Epidermal melanocyte (primary cell): ENCODE measurements around the gene SAMD5.
"Not testable (repeated sequence)": the region's sequence is repeated elsewhere in the genome, so short reads cannot be mapped to it uniquely, and the experiment has no call there.

Experiments
- DNase-seq: peaks from one replicate; pipeline ENCODE4 v3.0.0; 2011; ENCODE audit warnings: low spot score; ENCODE audit not compliant: insufficient read length

The SAMD5 gene

DNA sequence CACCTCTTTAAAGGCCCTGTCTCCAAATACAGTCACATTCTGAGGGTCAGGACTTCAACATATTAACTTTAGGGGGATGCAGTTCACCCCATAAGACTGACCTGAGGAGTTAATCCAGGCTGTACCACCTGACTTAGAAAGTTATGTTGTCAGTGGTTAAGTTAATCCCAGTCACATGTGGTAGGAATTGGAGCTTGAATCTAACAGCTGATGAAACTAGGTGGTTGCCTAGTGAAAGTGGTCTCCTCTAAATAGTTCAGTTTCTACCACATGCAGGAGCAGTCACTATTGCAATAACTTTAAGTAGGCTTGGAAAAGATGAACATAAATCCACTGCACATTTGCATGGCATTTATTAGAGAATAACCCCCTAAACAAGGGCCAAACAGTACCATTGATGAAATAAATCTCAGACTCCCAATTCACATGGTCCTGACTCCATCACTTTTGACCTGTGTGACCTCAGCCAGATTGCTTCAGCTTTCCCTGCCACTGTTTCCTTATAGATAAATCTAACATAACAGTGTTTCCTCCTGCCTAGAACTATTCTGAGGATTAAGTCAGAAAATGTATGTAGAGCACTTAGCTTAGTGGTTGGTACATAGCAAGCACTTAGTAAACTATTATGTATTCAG lies 20.1 kb downstream of the SAMD5 start:
- DNase-seq, result no peak

DNA sequence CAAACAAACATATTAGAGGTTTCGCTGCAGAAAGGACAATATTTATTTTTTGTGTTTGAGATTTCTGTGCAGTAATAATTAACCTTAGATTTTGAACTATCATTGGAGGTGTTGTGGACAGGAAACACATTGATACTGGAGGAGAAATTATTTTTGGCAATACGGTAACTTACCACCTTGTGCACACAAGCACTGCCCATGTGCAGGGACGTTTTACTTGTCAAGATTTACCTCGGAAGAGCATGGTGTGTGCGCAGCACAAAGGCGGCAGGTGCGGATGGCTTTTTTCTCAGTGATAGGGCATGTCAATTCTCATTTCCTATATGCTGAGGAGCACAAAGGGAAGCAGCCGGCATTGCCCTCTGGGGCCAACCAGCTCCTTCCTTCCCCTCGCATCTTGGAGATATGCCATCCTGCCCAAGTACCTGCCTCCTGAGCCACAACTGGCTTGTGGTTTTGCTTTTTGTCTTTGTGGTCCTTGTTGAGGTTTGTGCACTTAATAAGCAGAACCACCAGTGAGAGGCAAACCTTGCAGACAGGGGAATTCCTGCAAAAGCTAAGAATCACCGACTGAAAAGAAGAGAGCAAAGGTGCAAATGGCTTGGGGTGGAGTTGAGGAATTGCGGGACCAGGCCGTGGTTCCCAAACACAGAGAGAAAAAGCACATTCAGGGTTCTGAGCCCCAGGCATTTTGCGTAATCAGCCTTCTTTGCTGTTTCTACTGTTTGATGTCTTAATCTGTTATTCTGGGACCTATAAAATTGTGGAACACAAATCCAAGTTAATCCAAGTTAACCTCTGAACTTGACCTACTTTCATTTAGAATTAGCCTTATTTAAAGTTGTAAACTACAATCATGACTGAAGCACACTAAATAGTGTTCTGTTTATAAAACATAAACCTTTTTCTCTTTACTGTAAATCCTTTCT lies 21.9 kb downstream of the SAMD5 start:
- no peak for DNase-seq

DNA sequence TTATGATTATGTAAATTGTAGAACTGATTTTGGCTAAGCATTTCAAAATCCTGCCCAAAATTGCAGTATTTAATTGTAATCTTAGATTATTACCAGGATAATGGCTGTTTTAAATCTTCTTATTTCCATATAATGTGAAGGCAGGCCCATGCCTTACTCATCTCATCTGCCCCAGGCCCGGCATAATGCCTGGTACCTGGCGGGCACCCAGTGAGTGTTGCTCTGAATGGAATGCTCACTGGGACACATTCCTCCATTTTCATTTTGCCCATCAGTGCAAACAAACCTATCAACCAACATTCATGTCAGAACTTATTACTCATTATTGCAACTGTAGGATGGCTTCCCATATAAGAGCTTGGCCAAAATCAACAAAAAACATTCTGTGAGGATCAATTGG lies 22.8 kb downstream of the SAMD5 start:
- DNase-seq, result no peak

DNA sequence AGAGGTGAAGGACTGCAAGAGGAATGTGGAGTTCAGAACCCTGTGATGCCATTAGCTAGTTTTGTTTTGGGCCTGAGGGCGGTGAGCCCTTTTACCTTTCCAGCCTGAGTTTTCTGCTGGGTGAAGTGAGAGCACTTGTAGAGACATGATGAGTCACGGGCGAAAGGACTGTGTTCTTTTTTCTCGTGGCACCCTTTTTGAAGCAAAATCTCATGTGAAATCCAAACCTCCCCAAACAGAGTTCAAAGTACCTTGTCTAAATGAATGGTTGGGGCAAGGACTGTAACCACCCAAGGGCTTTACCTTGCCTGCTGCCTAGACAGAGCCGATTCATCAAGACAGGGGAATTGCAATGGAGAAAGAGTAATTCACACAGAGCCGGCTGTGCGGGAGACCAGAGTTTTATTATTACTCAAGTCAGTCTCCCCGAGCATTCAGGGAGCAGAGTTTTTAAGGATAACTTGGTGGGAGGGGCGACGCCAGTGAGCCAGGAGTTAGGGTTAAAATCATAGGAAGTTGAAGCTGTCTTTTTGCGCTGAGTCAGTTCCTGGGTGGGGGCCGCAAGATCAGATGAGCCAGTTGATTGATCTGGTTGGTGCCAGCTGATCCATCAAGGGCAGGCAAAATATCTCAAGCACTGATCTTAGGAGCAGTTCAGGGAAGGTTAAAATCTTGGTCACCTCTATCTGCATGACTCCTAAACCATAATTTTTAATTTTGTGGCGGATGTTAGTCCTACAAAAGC lies 25.8 kb downstream of the SAMD5 start:
- DNase-seq, result no peak

DNA sequence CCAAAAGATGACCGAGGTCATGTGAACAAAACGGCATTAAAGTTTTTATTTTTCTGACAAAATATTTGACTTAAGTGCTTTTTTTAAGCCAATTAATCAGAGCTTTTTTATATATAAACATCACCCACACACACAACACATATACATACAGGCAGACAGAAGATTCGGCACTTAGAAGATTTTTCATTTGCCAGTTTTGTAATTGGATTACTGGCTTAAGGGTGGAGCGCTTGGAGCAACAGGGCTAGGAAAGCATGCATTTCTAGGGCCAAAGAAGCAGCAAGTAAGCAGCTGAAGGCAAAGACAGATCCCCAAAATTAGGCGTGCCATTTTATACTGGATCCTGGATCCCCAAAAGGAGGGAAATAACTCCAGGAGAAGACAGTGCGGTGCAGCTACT lies 30.3 kb downstream of the SAMD5 start:
- DNase-seq, result no peak

DNA sequence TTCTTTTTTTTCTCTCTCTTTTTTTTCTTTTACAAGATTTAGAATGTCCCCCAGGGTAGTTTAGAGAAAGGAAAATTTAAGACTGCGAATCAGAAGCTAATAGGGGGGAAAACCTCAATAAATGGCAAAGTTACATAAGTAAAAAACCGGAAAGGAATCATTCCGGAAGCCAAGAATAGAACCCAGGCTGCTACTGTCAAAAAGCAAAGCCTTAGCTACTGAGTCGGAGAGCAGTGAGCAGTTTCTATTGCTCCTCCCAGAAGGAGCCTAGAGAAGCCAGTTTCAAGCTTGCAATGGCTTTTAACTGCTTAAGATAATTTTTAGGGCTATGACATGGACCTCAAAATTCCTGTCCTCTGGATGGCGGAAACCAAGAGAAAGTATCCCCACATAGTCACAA lies 31.6 kb downstream of the SAMD5 start:
- no peak for DNase-seq

DNA sequence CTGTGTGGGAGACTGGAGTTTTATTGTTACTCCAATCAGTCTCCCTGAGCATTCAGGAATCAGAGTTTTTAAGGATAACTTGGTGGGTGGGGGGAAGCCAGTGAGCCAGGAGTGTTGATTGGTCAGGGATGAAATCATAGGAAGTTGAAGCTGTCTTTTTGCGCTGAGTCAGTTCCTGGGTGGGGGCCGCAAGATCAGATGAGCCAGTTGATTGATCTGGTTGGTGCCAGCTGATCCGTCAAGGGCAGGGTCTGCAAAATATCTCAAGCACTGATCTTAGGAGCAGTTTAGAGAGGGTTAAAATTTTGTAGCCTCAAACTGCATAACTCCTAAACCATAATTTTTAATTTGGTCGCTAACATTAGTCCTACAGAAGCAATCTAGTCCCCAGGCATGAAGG lies 33.9 kb downstream of the SAMD5 start:
- not testable (repeated sequence) for DNase-seq

DNA sequence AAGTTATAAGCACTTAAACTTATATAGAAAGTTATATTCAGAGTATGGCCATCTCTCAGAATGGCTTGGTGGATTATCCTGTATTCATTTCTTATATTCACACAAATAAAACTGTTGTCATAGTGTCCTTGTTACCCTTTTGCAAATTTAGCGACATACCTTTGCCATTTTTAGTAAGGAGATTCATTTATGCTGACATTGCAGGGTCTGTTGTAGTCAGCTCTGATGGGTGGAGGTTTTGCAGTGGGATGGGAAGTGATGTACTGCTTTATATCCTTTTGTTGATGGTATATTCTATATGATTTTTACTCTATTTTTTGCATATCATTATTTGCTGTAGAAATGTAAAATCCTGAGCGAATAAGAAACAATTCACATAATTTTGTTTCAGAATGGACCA lies 35.9 kb downstream of the SAMD5 start:
- DNase-seq, result no peak

DNA sequence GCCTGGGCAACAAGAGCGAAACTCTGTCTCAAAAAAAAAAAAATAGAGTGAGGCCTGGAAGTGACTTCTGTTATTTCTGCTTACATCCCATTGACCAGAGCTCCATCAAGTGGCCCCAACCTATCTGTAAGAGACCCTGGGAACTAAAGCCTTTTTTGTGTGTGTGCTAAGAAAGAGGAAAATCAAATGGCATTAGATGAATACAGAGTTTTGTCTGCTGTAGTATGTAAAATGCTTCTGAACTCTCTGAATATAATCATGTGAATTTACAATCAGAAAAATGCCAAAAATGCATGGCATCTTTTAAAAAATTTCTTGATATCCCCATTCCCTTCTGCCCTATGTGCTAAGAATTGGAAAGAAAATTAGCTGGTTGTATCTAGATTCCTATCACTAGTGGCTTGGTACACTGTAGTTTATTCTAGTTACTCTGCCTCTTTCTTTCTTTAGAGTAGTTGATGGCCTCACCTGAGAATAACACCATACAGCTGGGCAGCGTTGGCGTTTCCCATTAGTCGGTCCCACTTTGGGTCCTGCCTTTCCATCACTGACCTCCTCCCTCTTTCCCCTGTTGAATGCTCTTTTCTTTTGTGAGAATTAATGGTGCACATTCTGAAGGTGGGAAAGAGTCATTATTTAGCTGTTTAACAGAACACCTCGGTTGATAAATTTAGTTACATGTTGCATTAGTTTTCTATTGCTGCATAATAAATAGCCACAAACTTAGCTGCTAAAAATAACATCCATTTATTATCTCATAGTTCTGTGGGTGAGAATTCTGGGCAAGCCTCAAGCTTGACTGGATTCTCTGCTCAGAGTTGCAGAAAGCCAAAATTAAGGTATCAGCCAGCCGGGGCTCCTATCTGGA lies 38.2 kb downstream of the SAMD5 start:
- no peak for DNase-seq

DNA sequence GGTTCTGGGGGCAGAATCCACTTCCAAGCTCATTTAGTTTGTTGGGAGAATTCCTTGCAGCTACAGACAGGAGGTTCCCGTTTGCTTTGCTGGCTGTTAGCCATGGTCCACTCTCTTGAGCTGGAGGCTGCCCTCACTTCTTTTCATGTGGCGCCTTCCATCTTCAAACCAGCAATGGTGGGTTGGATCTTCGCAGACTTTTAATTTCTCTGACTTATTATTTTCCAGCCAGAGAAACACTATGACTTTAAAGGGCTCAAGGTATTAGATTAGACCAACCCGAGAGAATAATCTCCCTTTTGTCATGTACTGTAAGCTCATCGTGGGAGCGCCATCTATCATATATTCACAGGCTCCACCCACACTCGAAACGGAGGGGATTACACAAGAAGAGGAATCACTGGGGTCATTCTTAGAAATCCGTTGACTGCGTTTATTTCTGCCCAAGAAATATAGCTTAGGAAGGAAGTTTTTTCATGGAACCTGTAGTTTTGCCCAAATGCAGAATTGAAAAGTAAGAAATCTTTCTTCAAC lies 38.9 kb downstream of the SAMD5 start:
- no peak for DNase-seq

DNA sequence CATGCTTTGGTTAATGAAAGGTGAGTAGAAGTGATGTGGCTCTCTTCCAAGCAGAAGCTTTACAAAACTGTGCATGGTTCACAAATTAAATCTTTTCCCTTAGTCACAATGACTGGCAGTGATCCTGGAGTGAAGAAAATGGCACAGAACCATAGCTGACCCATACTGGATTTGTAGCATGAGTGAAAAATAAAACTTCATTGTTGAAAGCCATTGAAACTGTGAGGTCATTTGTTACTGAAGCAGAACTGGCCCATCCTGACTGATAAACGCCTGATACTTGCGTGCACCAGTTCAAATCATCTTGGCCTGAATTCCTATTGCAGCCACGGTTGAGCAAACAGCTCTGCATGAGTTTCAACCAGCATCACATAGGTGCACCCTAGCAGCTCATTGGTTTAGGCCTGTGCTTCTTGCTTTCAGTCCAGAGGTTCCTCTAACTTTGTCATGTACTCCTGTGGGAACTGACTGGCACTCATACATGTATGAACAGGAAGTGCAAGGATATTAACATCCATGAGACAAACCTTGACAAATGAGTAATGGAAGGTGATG lies 40.5 kb downstream of the SAMD5 start:
- DNase-seq, result no peak

DNA sequence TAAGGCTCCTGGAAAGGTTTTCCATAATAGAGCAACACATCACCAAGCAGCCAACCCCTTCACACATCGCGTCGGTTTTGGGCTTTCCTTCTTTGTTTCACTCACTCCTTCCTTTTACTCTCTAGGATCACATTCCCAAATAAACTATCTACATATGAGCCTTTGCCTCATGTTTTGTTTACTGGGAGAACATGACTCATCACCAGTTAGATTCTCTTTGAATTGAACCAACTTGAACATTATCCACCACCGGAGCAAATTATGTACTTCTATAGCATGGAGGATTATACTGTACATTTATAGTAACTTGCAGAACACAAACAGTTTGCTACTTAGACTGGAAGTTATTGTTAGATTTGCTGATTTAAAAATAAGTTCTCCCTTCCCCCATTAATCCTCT lies 41.0 kb downstream of the SAMD5 start:
- DNase-seq, result no peak

DNA sequence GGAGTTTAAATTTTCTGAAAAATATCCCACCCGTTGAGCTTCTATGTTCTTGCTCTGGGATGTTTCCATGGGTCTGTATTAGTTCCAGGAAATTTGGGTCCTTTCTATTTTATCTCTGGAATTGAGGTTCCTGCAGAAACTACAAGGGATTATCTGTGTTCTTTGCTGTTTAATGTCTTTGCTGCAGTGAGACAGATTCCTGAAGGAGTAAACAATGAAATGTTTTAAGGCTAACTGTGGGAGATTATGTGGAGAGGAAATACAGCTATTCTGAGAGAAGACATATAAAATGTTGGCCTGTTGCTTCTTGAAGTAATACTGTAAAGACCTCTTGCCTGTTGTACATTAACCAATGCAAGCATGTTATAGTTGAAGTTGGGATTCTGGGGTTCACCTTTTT lies 43.5 kb downstream of the SAMD5 start:
- no peak for DNase-seq

DNA sequence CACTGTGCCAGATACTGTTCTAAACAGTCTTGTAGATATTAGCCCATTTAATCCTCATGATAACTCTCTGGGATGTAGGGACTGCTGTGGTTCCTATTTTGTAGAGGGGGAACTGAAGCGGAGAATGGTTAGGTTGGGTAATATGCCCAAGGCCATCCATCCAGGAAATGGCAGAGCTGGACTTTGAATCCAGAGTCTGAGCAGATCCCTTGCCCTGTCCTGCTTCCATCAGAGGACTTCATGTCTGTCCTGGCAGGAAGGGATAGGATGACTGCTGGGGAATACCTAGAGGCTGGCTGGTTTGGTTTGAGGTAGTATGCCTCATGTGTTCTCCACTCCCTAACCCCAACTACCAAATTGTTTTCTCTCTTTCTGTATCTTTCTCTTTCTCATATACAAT lies 44.6 kb downstream of the SAMD5 start:
- no peak for DNase-seq

DNA sequence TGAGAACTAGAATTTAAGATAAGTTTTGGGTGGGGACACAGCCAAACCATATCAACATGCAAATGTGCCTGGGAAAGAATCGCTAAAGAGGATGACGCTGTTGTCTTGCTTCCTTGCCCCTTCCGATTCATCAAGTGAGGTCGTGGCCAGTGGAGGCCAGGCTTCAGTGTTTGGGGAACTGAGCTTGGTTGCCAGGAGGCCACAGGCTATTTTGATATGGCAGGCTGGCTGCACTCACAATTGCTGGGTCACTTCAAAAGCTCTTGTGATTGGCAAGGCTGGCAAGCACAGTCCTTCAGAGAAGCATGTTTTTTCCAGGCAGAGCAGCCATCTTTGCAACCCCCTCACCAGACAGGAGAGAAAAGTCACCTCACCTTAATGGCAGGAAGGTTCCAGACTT lies 45.8 kb downstream of the SAMD5 start:
- no peak for DNase-seq

DNA sequence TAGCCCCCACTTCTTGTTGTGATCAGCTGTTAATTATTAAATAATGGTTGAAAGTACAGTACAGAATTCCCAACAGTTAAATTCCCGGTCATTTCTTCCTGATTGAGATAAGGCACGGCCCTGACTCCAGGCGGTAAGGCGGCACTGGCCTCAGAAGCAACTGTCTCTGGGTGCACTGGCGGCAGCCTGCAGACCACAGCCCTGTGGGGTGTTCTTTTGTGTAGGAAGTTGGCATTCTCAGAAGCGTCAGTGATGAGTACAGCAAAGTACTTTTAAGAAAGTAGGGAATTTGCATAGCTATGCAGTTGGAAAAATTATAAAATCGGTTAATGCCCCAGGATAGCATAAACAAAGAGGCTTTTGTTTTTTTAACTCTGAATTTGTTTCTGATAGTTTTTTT lies 50.5 kb downstream of the SAMD5 start:
- peak; percentile 52 for DNase-seq

DNA sequence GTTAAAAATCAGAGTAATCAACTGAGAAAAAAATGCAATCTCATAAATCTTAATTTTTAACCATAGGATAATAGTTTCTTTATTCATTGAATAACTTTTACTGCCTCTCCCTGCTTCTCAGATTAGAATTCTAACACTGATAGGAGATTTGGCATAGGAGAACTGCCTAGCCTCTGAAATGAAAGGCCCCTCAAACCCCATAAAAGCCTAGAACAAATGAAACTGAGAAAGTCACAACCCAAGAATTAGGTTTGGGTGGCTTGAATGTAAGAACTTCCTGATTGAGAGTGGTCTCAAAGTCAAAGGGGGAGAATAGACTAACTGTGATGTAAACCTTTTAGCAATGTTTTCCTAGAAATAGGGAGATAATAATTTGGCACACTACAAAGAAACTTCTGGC lies 52.2 kb downstream of the SAMD5 start:
- DNase-seq, result no peak

DNA sequence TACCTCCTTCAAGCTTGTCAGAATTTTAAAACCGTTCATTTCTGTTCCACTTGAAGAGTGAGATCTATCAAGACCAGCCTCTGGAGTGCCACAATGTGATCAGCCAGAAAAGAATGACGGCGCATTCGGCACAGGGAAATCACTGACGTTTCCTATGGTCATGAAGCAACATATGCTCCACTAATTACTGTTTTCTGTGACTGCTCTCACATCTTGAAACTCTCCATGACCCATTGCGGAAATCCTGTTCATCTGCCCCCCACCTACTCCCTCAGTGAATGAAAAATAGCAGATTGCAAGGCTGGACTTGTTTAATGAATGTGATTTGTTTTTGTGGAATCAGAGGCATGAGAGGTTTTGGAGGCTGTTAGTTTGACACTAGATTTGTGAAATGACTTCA lies 53.2 kb downstream of the SAMD5 start:
- DNase-seq, result no peak

DNA sequence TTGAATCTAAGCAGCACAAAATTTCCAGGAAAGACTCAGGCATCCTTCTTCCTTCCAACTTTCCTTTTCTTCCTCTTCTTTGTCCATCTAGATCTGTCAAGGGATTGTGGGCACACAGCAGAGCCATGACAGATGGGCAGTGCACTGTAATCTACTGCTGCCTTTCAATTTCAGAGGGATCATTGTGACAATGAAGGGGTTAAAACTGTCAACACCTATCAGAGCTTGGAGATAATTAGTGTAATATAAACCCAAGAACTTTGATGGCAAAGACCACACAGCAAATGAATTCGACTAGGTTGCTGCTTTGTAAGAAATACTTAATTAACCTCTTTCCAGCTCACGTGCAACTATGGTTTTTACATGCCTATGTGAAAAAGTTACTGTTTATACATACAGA lies 55.0 kb downstream of the SAMD5 start:
- no peak for DNase-seq

DNA sequence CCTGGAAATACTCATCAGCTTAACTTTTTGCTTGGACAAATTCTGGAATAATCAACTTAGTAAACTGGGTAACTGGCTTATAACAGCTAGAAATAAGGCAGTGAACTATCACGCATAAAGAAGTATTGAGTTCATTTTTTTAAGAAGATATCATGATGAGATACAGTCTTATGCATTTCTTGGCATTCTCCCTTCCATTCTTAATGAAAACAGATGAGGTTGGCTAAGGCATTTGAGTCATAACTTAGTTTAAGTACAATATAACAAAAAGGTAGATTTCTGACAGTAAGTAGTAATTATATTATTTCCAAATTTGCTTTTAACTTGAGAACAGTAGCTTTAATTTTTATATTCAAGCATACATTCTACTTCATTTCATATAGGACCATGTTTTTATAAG lies 56.1 kb downstream of the SAMD5 start:
- no peak for DNase-seq
